ENCODE results near the gene KRTAP10-3. TPM values are rescaled to one million over a fixed set of nuclear protein-coding genes. Genes with fewer than 3 reads are reported as not detected.
"Not testable (repeated sequence)": the region's sequence is repeated elsewhere in the genome, so short reads cannot be mapped to it uniquely, and the experiment has no call there.

KRTAP10-3 gene
- total RNA-seq, 1 donor from 2014 or later, result not detected

GRCh38 chr21:44583089-44583799 is 24.6 kb upstream of the KRTAP10-3 start:
- Mint-ChIP-seq H3K4me3 (no peak overlapping the region), H3K4me1 (peaks cover 12% of the 10 kb centered on the region), H3K27me3 (ENCODE audit: low read depth) (peaks cover 44% of the 10 kb centered on the region), H3K36me3 (ENCODE audit: low read depth) (peaks cover 10% of the 10 kb centered on the region), H3K9me3 (peaks cover 6% of the 10 kb centered on the region), H3K27ac (ENCODE audit: unreplicated experiment) (no peak overlapping the region)
- TF ChIP-seq CTCF (conservative IDR thresholded peaks at IDR 0.05), result no peak
- no peak for DNase-seq (ENCODE audit: low read depth, low spot score)

- Mint-ChIP-seq H3K27me3 (ENCODE audit: low read depth) (peaks cover 32% of the 10 kb centered on the region), H3K9me3 (peaks cover 10% of the 10 kb centered on the region), H3K36me3 (ENCODE audit: low read depth) (peaks cover 13% of the 10 kb centered on the region), H3K4me1 (peaks cover 12% of the 10 kb centered on the region), H3K27ac (ENCODE audit: unreplicated experiment) (no peak overlapping the region), H3K4me3 (no peak overlapping the region)
- TF ChIP-seq CTCF (conservative IDR thresholded peaks at IDR 0.05), result no peak
- no peak for DNase-seq (ENCODE audit: low read depth, low spot score)
These were observed 23.5 kb upstream of the KRTAP10-3 start for GRCh38 chr21:44582055-44582454.

GRCh38 chr21:44581158-44581557 is 22.6 kb upstream of the KRTAP10-3 start:
- no peak overlapping the region for H3K4me3 Mint-ChIP-seq
- no peak overlapping the region for H3K27ac Mint-ChIP-seq (ENCODE audit: unreplicated experiment)
- peaks cover 12% of the 10 kb centered on the region for H3K4me1 Mint-ChIP-seq
- no peak for DNase-seq (ENCODE audit: low read depth, low spot score)
- peaks cover 12% of the 10 kb centered on the region for H3K9me3 Mint-ChIP-seq
- TF ChIP-seq CTCF (conservative IDR thresholded peaks at IDR 0.05), result no peak
- peaks cover 17% of the 10 kb centered on the region for H3K36me3 Mint-ChIP-seq (ENCODE audit: low read depth)
- peaks cover 28% of the 10 kb centered on the region for H3K27me3 Mint-ChIP-seq (ENCODE audit: low read depth)

GRCh38 chr21:44580231-44580821 is 21.7 kb upstream of the KRTAP10-3 start, which contains the start of gene KRTAP10-5:
Gene KRTAP10-5 (minus strand): TSS chr21:44580604. CDS start chr21:44580578, 26 bp downstream.
- not testable (repeated sequence) for H3K4me3 Mint-ChIP-seq; DNase-seq (ENCODE audit: low read depth, low spot score); H3K4me1 Mint-ChIP-seq; H3K27ac Mint-ChIP-seq (ENCODE audit: unreplicated experiment)
- Mint-ChIP-seq H3K9me3 (peaks cover 12% of the 10 kb centered on the region), H3K27me3 (ENCODE audit: low read depth) (peaks cover 21% of the 10 kb centered on the region), H3K36me3 (ENCODE audit: low read depth) (peaks cover 17% of the 10 kb centered on the region)

GRCh38 chr21:44579833-44580144 is 21.2 kb upstream of the KRTAP10-3 start:
- Mint-ChIP-seq H3K4me1 (peaks cover 7% of the 10 kb centered on the region), H3K36me3 (ENCODE audit: low read depth) (peaks cover 17% of the 10 kb centered on the region), H3K27me3 (ENCODE audit: low read depth) (peaks cover 18% of the 10 kb centered on the region), H3K9me3 (peaks cover 12% of the 10 kb centered on the region), H3K27ac (ENCODE audit: unreplicated experiment) (no peak overlapping the region), H3K4me3 (no peak overlapping the region)
- DNase-seq (ENCODE audit: low read depth, low spot score), result no peak
- no peak for TF ChIP-seq CTCF (conservative IDR thresholded peaks at IDR 0.05)
